Amygdala (tissue), 56 donors: Measurements from ENCODE around the gene LOC101059915.
"Not testable (repeated sequence)": the region's sequence is repeated elsewhere in the genome, so short reads cannot be mapped to it uniquely, and the experiment has no call there.

ENCODE experiments used
- DNase-seq, 56 donors: peaks; one replicate each; lab custom pipeline; 2025; lab: John Stamatoyannopoulos, UW

LOC101059915 gene

GRCh38 chrX:71637848-71638247, 29.5 kb upstream of the LOC101059915 start:
- no peak for DNase-seq

GRCh38 chrX:71638409-71638808, 28.9 kb upstream of the LOC101059915 start:
- no peak for DNase-seq

DNA sequence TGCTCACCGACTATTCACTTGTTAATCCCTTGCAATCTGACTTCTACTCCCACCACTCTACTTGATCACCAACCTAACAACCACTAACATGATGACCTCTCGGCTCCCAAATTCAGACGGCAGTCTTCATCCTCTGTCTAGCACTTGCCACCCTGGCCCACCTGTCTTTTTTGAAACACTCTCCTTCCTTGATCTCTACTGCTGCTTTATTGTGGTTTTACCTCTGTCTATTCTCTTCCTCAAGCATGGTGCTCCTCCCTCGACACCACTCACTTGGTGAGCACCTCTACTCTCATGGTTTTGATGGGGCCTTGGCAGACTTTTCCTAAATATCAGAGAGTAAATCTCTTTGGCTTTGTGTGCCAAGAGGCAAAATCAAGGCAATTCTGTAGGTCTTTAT, 27.3 kb upstream of the LOC101059915 start:
- DNase-seq: no peak

DNA sequence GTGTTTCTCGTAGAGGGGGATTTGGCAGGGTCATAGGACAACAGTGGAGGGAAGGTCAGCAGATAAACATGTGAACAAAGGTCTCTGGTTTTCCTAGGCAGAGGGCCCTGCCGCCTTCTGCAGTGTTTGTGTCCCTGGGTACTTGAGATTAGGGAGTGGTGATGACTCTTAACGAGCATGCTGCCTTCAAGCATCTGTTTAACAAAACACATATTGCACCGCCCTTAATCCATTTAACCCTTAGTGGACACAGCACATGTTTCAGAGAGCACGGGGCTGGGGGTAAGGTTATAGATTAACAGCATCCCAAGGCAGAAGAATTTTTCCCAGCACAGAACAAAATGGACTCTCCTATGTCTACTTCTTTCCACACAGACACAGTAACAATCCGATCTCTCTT, 22.9 kb upstream of the LOC101059915 start:
- not testable (repeated sequence) for DNase-seq

DNA sequence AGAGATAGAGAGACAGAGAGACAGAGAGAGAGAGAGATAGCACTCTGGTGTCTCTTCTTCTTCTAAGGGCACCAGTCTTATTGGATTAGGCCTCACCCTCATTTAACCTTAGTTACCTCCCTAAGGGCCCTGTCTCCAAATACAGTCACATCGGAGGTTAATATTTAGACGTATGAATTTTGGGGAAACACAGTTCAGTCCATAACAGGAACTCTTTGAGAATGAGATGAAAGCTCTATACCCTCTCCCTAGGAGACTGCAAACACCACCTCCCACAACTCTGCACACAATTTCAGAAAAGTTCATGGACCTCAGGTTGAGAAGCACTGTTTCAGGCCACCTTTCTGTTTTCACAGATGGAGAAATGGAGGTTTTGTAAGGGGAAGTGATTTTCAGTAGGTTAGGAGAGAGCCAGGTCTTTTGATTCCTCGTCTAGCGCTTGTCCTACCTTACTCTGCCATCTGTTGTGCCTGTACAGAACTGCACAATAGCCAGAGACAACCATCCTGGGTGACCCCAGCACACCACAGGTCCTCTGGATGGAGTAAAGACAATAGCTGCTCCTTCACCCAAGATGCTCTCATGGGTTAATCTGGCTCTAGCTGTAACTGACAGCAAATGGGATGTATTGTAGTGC, 16.9 kb upstream of the LOC101059915 start:
- DNase-seq: no peak

GRCh38 chrX:71652405-71652804, 14.9 kb upstream of the LOC101059915 start:
- DNase-seq: peak in 13 of 56 donors; percentile 1 to 49 (median 12)

GRCh38 chrX:71653344-71653743, 14.0 kb upstream of the LOC101059915 start:
- no peak for DNase-seq

GRCh38 chrX:71657267-71657666, 10.1 kb upstream of the LOC101059915 start:
- no peak for DNase-seq

- no peak for DNase-seq
These were observed 8.0 kb upstream of the LOC101059915 start for GRCh38 chrX:71659342-71659741.

- no peak for DNase-seq
These were observed 7.4 kb upstream of the LOC101059915 start for GRCh38 chrX:71659959-71660358.

GRCh38 chrX:71660562-71661416, 6.6 kb upstream of the LOC101059915 start:
- DNase-seq: no peak

DNA sequence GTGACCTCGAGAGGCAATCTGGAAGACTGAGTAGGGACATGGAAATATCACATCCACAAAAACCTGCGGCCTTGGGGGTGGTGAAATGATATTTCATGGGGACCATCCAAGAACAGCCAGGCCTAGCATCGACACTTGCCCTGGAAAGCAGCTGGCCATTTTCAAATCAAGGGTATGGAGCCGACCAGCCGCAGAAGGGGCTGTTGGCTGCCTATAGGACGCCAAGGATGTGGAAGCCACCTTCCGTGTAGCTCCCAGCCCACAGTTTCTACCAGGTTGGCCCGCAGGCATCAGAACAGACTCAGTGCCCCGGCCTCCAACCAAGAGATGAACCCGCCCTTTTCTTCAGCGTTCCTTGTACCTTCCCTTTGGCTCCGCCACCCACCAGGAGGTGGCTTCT, 5.4 kb upstream of the LOC101059915 start:
- DNase-seq: no peak

DNA sequence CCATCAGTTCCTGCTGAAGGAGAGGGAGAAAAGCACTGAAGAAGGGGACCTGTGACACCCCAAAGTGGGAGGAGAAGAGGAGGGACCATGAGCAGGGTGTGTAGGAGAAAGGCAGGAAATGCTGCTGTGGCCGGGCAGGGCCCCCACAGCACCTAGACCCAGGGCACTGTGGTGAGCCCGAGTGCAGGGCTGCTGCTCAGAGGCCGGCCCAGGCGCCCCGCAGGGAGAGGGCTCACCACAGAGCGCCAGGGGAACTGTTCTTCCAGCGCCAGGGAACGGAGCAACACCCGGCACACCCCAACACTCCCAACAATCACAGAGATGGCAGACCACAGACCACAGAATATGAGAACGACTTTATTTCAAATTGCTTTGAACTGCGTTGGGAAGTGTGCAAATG, 4.7 kb upstream of the LOC101059915 start:
- not testable (repeated sequence) for DNase-seq

- not testable (repeated sequence) for DNase-seq
These were observed 4.1 kb upstream of the LOC101059915 start for GRCh38 chrX:71663238-71663637.

DNA sequence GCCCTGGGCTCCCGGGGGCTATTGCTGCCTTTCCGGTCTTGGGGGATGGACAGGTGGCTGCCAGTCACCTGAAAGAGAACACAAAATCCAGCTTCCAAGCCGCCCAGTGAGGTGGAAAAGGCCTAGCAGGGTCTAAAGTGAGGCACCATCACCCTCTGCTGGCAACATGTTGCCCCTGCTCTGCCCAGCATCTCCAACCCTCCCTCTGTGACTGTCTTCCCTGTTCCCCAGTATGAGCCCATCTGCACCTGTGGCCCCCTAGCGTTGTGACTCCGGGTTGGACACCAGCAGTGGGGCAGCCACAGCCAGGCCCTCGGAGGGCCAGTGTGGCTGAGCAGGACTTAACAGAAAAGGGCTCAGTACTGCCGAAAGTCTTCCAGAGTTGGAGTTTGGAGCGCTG, 3.1 kb upstream of the LOC101059915 start:
- DNase-seq: peak in 1 of 56 donors; percentile 1

- DNase-seq: peak in 4 of 56 donors; percentile 1 to 13 (median 4)
These were observed 2.4 kb upstream of the LOC101059915 start for GRCh38 chrX:71664889-71665491.

DNA sequence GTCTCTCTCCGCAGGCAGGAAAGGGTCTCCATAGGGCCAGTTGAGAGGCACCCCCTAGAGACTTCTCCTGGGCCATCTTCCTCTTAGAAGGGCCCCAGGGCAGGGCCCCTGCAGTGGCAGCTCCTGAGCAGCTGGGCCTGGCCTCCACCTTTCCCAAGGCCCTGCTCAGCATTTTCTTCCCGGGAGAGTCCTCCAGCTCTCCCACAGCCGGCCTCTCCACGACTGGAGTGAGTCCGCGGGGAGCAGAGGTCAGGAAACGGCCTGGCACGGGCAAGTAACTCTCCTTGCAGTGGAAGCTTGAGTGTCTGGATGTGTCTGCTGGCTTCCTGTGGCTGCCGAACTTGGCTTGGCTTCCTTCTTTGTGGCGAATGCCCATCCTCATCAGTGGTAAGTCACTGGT, 1.6 kb upstream of the LOC101059915 start:
- DNase-seq: no peak

DNA sequence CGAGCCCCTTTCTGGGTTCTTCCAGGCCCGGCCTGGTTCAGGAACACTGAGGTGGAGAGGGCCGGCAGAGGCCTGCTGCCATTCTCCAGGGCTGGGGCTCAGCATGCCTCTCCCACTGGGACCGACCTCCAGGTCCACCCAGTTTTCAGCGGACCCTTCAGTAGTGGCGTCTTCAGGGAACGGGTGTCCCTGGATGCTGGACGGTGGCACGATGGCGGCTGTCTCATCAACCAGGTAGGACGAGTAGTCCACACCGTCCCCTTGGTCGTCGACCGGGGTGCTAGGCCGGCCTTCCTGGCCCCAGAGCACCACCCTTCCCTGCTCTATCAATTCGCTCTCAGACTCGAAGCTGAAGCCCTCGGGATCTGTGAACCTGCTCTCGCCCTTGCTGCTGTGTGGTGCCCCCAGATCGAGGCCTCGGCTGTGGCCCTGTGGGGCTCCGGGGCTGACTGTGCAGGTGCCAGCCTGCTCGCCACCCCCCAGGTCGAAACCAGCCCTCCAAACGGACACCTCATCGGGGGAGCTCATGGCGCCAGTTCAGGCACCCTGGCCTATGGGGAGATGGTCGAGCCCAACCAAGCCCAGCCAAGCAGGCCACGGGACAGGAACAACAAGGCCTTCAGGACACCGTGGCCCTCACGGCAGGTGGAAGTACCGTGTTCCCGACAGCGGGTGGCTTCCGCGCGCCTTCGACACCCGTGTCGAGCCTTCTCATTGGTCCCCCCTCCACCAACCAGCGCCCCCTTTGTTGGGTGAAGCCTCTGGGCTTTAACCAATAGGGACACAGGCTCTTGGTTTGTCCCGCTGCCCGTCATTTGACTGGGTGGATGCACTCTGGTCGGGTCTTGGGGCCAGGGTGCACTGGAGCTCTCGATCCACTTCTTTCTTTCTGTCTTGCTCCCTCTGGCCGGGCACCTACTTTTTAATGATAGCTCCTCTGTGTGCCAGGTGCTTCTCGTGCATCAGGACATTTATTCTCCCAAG, 814 bp upstream of the LOC101059915 start:
- no peak for DNase-seq

- DNase-seq: no peak
These were observed 876 bp downstream of the LOC101059915 start for GRCh38 chrX:71668248-71668595.

DNA sequence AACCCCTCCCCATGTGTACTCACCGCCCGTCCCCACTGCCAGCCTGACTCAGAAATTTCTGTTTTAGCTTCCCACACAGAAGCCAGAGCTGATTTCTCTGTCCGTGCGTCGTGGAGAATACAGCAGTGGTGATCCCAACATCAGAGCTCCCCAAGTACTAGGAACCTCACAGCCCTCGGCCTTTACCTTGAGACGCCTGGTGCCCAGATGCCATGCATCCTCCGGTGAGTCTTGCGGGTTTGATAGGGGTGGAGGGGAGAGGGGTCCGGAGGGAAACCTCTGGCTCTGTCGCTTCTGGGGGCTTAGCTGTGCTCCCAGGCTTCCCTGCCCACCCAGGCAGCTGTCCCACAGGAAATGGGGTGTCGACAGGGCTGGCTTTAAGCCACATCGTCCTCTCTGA, 2.1 kb downstream of the LOC101059915 start:
- no peak for DNase-seq
